Myocyte (in vitro differentiated cells): ENCODE measurements around the gene GRIK3. TPM values are rescaled to one million over a fixed set of nuclear protein-coding genes. Genes with fewer than 3 reads are reported as not detected.
"Not testable (repeated sequence)": the region's sequence is repeated elsewhere in the genome, so short reads cannot be mapped to it uniquely, and the experiment has no call there.

Experiments used
- DNase-seq: peaks from one replicate; pipeline ENCODE4 v3.0.0-alpha.2; 2012; ENCODE audit warnings: low read depth
- polyA plus RNA-seq: library from polyadenylated mRNA; unstranded; fragments of >200 nt; gene quantifications from one replicate; pipeline ENCODE4 v1.2.1, GENCODE V29; 2012; ENCODE audit warnings: missing spikeins
- total RNA-seq: library from RNA; depleted of rRNA; stranded (reverse); fragments of >200 nt; gene quantifications from 2 replicates; pipeline ENCODE4 v1.2.3, GENCODE V29; 2014

GRIK3 gene
- total RNA-seq = not detected in 2 replicates
- not detected for polyA plus RNA-seq

DNA sequence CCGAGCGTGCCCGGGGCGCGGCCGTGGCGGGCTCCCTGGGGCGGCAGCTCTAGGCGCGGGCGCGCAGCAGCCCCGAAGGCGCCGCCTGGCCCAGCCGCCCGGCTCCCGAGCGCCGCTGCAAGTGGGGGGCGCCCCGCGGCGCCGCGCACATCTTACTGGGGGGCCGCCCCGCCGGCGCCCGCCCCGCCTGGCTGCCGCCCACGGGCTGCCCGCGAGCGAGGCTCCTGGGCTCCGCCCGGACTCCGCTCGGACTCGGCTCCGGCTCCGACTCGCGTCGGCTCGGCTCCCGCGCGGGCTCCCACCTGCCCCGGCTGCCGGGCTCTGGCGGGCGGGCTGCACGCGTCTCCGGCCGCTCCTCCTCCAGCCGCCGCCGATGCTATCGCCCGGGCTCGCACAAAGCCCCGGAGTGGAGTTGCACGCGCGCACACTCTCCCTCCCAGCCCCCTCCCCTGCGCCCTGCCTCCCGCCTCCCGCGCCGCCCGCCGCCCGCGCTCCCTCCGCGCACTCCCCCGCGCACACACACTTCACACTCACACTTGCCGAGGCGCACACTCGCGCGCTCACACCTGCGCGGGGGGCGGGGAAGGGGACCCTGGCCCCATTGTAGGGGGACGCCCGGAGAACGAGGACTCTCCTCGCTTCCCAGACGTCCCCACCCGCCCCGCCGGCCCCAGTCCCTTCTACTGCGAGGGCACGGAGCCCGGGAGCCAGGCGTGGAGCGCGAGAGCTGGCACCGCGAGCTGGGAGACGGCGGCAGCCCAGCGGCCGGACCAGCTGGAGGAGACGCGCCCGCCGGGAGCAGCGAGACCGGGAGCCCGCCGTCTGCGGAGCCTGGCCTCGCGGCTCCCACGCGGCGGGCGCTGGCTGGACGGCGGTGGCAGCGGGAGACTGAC, at the start of gene GRIK3:
TSS of gene GRIK3 (minus strand) at position 395 of the 893 bp plus-strand sequence. CDS start 407 bp downstream, outside the sequence.
- no peak for DNase-seq

GRCh38 chr1:37084013-37084412, 49.7 kb upstream of the GRIK3 start:
- no peak for DNase-seq

GRCh38 chr1:37083603-37084002, 49.3 kb upstream of the GRIK3 start:
- no peak for DNase-seq

GRCh38 chr1:37080296-37080986, 46.1 kb upstream of the GRIK3 start:
- DNase-seq = not testable (repeated sequence)

GRCh38 chr1:37078866-37079265, 44.6 kb upstream of the GRIK3 start:
- no peak for DNase-seq

DNA sequence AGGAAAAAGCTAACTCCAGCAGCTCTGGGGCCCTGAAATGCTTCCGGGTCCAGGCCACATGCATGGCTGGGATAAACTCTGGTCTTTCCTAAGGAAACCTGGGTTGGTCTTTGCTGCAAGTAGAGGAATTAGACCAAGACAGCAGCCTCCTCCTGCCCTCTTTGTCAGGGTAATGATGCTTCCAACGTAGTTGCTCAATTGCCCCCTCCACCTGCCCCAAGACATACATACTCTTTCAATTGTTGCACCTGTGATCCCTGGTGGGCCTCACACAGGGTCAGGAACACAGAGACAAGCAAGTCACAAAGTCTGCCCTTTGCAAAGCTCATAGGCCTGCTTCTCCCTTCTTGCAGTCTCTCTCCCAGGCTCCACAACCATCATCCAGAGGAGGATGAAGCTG, 41.9 kb upstream of the GRIK3 start:
- DNase-seq = no peak

DNA sequence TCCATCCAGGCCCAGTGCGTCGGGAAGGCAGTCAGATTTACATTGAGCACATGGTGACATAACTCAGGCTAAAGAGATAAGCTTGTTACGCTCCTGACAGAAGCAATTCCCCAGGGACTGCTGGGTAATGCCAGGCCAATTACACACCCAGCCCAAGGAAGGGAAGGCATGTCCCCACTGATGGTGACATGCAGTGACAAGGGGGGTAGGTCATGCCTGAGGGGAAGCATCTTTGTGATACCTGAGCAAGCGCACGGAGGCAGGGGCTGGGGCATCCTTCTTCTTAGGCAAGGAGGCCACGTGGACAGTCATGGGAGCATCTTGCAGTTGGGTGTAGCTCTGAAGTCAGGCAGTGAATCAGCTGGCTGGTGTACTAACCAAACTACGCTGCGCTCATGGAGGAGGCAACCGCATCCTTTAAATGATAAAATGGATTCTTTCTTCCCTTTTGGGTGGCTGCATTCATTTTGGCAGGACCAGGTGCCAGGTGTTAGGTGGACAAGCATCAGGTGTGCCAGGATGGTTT, 39.6 kb upstream of the GRIK3 start:
- no peak for DNase-seq

- no peak for DNase-seq
Measured at GRCh38 chr1:37073152-37073853, 39.0 kb upstream of the GRIK3 start.

- DNase-seq = no peak
Measured at GRCh38 chr1:37071829-37072228, 37.5 kb upstream of the GRIK3 start.

- no peak for DNase-seq
Measured at GRCh38 chr1:37070126-37070525, 35.8 kb upstream of the GRIK3 start.

GRCh38 chr1:37069406-37069805, 35.1 kb upstream of the GRIK3 start:
- DNase-seq = no peak

GRCh38 chr1:37068897-37069296, 34.6 kb upstream of the GRIK3 start:
- no peak for DNase-seq

- DNase-seq = no peak
Measured at GRCh38 chr1:37068260-37068659, 33.9 kb upstream of the GRIK3 start.

- no peak for DNase-seq
Measured at GRCh38 chr1:37064039-37064438, 29.7 kb upstream of the GRIK3 start.

DNA sequence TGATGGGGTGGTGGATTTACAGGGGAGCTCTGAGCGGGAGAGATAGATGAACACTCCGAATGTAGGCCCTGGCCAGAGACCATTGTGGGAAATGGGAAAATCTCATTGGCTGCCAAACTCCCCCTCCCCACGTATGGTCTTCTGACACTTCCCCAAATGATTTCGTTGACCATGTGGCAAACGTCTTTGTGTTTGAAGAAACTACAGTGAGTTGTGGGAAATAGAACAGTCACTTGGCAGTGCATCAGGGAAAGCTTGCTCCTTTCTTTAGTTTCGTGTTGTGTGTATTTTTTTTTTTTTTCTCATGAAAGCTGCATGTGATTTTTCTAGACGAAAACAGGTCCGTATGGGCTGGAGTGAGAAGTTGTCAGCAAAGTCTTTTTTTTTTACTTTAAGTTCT, 25.0 kb upstream of the GRIK3 start:
- no peak for DNase-seq

DNA sequence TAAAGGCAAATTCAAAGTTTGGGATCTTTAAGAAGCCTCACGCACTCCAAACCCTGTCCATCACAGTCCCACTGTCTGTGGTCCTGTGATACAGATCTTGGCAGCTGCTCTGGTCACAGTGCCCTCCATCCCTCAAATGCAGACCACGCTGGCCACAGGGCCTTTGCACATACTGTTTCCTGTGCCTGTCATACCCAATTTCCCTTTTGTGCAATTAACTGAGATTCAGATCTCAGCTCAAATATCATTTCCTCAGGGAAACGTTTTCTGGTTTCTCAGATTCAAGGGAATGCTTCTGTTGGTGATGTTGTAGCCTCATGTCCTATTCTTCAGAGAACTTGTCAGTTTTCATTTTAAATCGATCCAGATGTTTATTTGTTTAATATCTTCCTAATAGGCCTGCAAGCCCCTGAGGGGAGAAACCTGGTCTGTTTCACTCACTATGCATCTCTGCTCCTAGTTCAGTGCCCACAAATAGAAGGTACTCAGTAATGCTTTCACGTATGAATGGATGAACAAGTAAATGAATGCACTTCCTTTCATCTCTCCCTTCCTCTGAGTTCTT, 24.2 kb upstream of the GRIK3 start:
- no peak for DNase-seq

GRCh38 chr1:37056325-37056724, 22.0 kb upstream of the GRIK3 start:
- no peak for DNase-seq

DNA sequence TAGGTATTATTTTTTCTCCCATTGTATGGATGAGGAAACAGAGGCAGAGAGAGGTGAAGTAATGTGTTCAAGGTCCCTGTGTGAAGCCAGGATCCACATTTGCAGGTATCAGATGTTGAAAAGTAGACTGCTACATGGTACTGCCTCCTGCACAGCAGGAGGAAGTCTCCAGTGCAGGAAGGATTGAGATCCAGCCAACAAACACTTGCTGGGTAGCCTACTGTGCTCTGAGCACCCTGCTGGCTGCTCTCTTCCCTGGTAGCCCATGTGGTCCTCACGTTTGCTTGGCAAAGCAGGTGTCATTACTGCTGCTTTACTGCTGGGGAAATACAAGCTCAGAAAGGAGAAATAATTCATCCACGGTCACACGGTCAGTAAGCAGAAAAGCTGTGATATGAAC, 21.3 kb upstream of the GRIK3 start:
- no peak for DNase-seq

GRCh38 chr1:37053173-37053572, 18.9 kb upstream of the GRIK3 start:
- no peak for DNase-seq

DNA sequence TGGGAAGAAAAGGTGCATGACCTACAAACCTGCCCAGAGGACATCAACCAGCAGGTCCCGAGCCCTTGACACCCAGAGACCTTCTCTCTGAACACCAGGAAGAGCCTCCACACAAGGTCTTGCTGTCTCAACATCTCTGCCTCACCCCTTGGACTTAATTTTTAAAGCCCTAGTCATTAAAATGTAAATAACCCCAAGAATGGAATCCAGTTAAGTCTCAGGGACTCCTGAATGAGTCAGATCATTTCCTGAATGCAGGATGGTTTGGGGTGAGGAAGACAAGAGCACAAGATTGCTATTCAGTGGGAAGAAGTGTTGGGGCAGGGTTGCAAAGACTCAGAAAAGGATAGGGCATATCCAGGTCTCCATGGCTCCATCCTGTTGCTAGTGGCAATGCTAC, 17.8 kb upstream of the GRIK3 start:
- no peak for DNase-seq

DNA sequence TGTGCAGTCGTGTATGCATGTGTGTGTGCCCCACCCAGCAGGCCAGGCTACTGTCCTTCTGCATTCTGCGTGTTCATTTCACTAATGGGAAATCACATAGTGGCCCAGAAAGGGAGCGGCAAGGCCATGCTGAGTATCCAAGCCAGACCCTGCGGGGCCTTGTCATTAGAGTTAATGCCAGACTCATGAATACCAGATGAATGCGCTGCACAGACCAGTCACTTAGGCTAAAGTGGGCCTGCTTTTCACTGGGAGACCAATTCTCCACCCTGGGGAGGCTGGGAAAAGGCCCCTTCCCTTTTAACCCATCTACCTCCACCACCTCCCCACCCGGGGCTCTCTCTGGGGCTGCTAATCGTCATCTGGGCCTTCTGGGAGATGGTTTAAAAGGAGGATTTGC, 17.0 kb upstream of the GRIK3 start:
- no peak for DNase-seq
